Caco-2 (cell line): ENCODE results near the gene CLEC4A. TPM values are rescaled to one million over a fixed set of nuclear protein-coding genes. Genes with fewer than 3 reads are reported as not detected.

ENCODE experiments used
- BruUV-seq: library from RNA; stranded (reverse); fragments of 400-500 nt; replicated peaks from 2 replicates; lab custom pipeline; 2021; lab: Mats Ljungman, UMichigan
- CTCF ChIA-PET: fragments of 300-600 bp; sonication (Branson Sonifier 250); formaldehyde crosslinking; loops from one replicate; lab custom pipeline; 2022; ENCODE audit warnings: antibody characterized with exemption; lab: Charles Lee
- POLR2A ChIA-PET: fragments of 300-600 bp; sonication (Branson Sonifier 250); formaldehyde crosslinking; loops from one replicate; lab custom pipeline; 2022; ENCODE audit warnings: antibody characterized with exemption; lab: Charles Lee
- DNase-seq, 2 experiments: peaks; one replicate each; pipeline versions ENCODE4 v3.0.0 to v3.0.0-alpha.2; 2020 to 2022
- H3K27me3 ChIP-seq: replicated peaks from 2 replicates; pipeline ENCODE4 v1.6.0; 2011; ENCODE audit warnings: low read length; ENCODE audit not compliant: control insufficient read depth, insufficient read depth
- H3K36me3 ChIP-seq: 2 replicates; pipeline ENCODE4 v1.5.1; 2011; ENCODE audit warnings: low read length; ENCODE audit not compliant: control insufficient read depth, insufficient read depth
- H3K4me1 ChIP-seq: fragments of 250-450 bp; sonication (Bioruptor Pico); 2 replicates; pipeline ENCODE4 v1.5.1; 2020; ENCODE audit warnings: mild to moderate bottlenecking
- H3K4me3 ChIP-seq: 2 replicates; pipeline ENCODE4 v1.5.1; 2011; ENCODE audit warnings: low read depth, mild to moderate bottlenecking, control low read depth, low read length
- H3K9me3 ChIP-seq: fragments of 250-450 bp; sonication (Bioruptor Pico); 2 replicates; pipeline ENCODE4 v1.5.1; 2020; ENCODE audit warnings: mild to moderate bottlenecking, moderate library complexity
- H3K27ac Mint-ChIP-seq: one replicate; pipeline ENCODE4 v1.8.0; 2022; ENCODE audit warnings: mixed read lengths; ENCODE audit not compliant: unreplicated experiment
- H3K27me3 Mint-ChIP-seq: one replicate; pipeline ENCODE4 v1.8.0; 2022; ENCODE audit warnings: mixed read lengths; ENCODE audit not compliant: insufficient read depth, unreplicated experiment
- H3K36me3 Mint-ChIP-seq: one replicate; pipeline ENCODE4 v1.8.0; 2022; ENCODE audit warnings: mild to moderate bottlenecking, mixed read lengths; ENCODE audit not compliant: insufficient read depth, unreplicated experiment
- H3K4me1 Mint-ChIP-seq: one replicate; pipeline ENCODE4 v1.8.0; 2022; ENCODE audit warnings: low read depth, mixed read lengths; ENCODE audit not compliant: unreplicated experiment
- H3K4me3 Mint-ChIP-seq: one replicate; pipeline ENCODE4 v1.8.0; 2022; ENCODE audit warnings: mild to moderate bottlenecking, moderate library complexity, mixed read lengths; ENCODE audit not compliant: unreplicated experiment
- H3K9me3 Mint-ChIP-seq: one replicate; pipeline ENCODE4 v1.8.0; 2022; ENCODE audit warnings: mixed read lengths; ENCODE audit not compliant: unreplicated experiment
- CTCF ChIP-seq, 2 experiments: fragments of 200-600 bp in 1 of 2; IDR thresholded peaks; 1 replicate in 1 of 2; 2 replicates in 1 of 2; pipeline versions ENCODE4 v1.5.1 to v1.8.0; 2011 to 2022; ENCODE audit warnings: antibody characterized with exemption in 1 of 2, control low read depth in 1 of 2, inconsistent platforms in 1 of 2, low read depth in 1 of 2, low read length in 1 of 2, mild to moderate bottlenecking in 1 of 2, moderate library complexity in 1 of 2; ENCODE audit not compliant: insufficient read depth in 1 of 2, severe bottlenecking in 1 of 2, unreplicated experiment in 1 of 2
- intact Hi-C: fragments of 100-400 bp; cut with micrococcal nuclease; formaldehyde crosslinking; loops from one replicate; pipeline ENCODE4 v1.10.0; 2022; ENCODE audit not compliant: unreplicated experiment
- total RNA-seq: library from RNA; stranded (reverse); gene quantifications from 2 replicates; pipeline ENCODE4 v1.2.3, GENCODE V29; 2022

The CLEC4A gene
- total RNA-seq, 1 experiment from 2014 or later, result 0.70 TPM

- ChIA-PET POLR2A (no interaction called here), CTCF (no interaction called here)
- no peaks in the 10 kb centered on the region for H3K36me3 ChIP-seq
- no peaks in the 10 kb centered on the region for H3K9me3 Mint-ChIP-seq
- H3K27me3 ChIP-seq, result no peaks in the 10 kb centered on the region
- no peak overlapping the region for H3K27ac Mint-ChIP-seq
- BruUV-seq, result no TSS peak
- H3K4me3 Mint-ChIP-seq, result no peak overlapping the region
- no peak for DNase-seq
- no peaks in the 10 kb centered on the region for H3K36me3 Mint-ChIP-seq
- H3K4me1 ChIP-seq, result peaks cover 20% of the 10 kb centered on the region
- H3K27me3 Mint-ChIP-seq, result peaks cover 15% of the 10 kb centered on the region
- 0 out of 2 replicates have a peak, but pooled peaks cover 2% of the 10 kb centered on the region for H3K9me3 ChIP-seq
- H3K4me3 ChIP-seq, result no peak overlapping the region
- TF ChIP-seq CTCF (IDR thresholded peaks at IDR 0.05; ENCODE audit: insufficient read depth in 1 of 2, low read depth in 1 of 2, low read length in 1 of 2, severe bottlenecking in 1 of 2, unreplicated experiment in 1 of 2), result no peak
- intact Hi-C loops, result no loop called here
- H3K4me1 Mint-ChIP-seq, result peaks cover 18% of the 10 kb centered on the region
Measured at GRCh38 chr12:8154526-8154925, 31.1 kb downstream of the CLEC4A start.

- no peaks in the 10 kb centered on the region for H3K27me3 ChIP-seq
- H3K27me3 Mint-ChIP-seq, result peaks cover 19% of the 10 kb centered on the region
- no peak for DNase-seq
- no TSS peak for BruUV-seq
- intact Hi-C loops, result no loop called here
- peaks cover 18% of the 10 kb centered on the region for H3K4me1 Mint-ChIP-seq
- POLR2A ChIA-PET, result no interaction called here
- CTCF ChIA-PET, result no interaction called here
- H3K4me3 ChIP-seq, result no peak overlapping the region
- no peak for TF ChIP-seq CTCF (IDR thresholded peaks at IDR 0.05; ENCODE audit: insufficient read depth in 1 of 2, low read depth in 1 of 2, low read length in 1 of 2, severe bottlenecking in 1 of 2, unreplicated experiment in 1 of 2)
- H3K4me1 ChIP-seq, result peaks cover 20% of the 10 kb centered on the region
- H3K36me3 Mint-ChIP-seq, result no peaks in the 10 kb centered on the region
- H3K4me3 Mint-ChIP-seq, result no peak overlapping the region
- no peaks in the 10 kb centered on the region for H3K36me3 ChIP-seq
- no peak overlapping the region for H3K27ac Mint-ChIP-seq
- H3K9me3 Mint-ChIP-seq, result no peaks in the 10 kb centered on the region
- H3K9me3 ChIP-seq, result 0 out of 2 replicates have a peak, but pooled peaks cover 2% of the 10 kb centered on the region
Measured at GRCh38 chr12:8156416-8156815, 33.0 kb downstream of the CLEC4A start.

GRCh38 chr12:8156845-8157244 is 33.4 kb downstream of the CLEC4A start, which contains the start of gene ZNF705A:
ZNF705A (plus strand) TSS chr12:8157015; CDS start chr12:8172626, 15,611 bp downstream.
- POLR2A ChIA-PET, result no interaction called here
- Histone ChIP-seq H3K4me1 (peaks cover 20% of the 10 kb centered on the region), H3K9me3 (0 out of 2 replicates have a peak, but pooled peaks cover 2% of the 10 kb centered on the region), H3K4me3 (no peak within 1 kb of the TSS), H3K36me3 (no peaks in the 10 kb centered on the region), H3K27me3 (no peaks in the 10 kb centered on the region)
- peaks cover 16% of the 10 kb centered on the region for H3K27me3 Mint-ChIP-seq
- no peaks in the 10 kb centered on the region for H3K36me3 Mint-ChIP-seq
- intact Hi-C loops, result no loop called here
- H3K27ac Mint-ChIP-seq, result no peak within 1 kb of the TSS
- H3K4me1 Mint-ChIP-seq, result peaks cover 18% of the 10 kb centered on the region
- CTCF ChIA-PET, result no interaction called here
- BruUV-seq, result no TSS peak
- no peak for DNase-seq
- no peak within 1 kb of the TSS for H3K4me3 Mint-ChIP-seq
- TF ChIP-seq CTCF (IDR thresholded peaks at IDR 0.05; ENCODE audit: insufficient read depth in 1 of 2, low read depth in 1 of 2, low read length in 1 of 2, severe bottlenecking in 1 of 2, unreplicated experiment in 1 of 2), result no peak
- H3K9me3 Mint-ChIP-seq, result no peaks in the 10 kb centered on the region
